H1 (cell line): ENCODE measurements around the gene NUP88. TPM values are rescaled to one million over a fixed set of nuclear protein-coding genes. Genes with fewer than 3 reads are reported as not detected.

Experiments used
- CTCF ChIA-PET: fragments of 300-600 bp; sonication (Branson Sonifier 250); formaldehyde crosslinking; loops from one replicate; lab custom pipeline; 2021; ENCODE audit not compliant: partially characterized antibody; lab: Charles Lee
- POLR2A ChIA-PET: fragments of 300-600 bp; sonication (Branson Sonifier 250); formaldehyde crosslinking; loops from one replicate; lab custom pipeline; 2021; ENCODE audit warnings: inconsistent platforms; ENCODE audit not compliant: partially characterized antibody; lab: Charles Lee
- DNase-seq, 2 experiments: peaks; one replicate each; pipeline versions ENCODE4 v3.0.0 to v3.0.0-alpha.2; 2010 to 2022; ENCODE audit warnings: low spot score in 2 of 2, low read depth in 1 of 2, mixed read lengths in 1 of 2
- FAIRE-seq: peaks from 2 replicates; lab custom pipeline; 2011; peaks lifted over from hg19 to GRCh38; lab: Jason Lieb, UNC
- H2AFZ ChIP-seq: 2 replicates; pipeline ENCODE4 v1.8.1; 2012; ENCODE audit warnings: low read length, inconsistent platforms
- H2AK5ac ChIP-seq: 2 replicates; pipeline ENCODE4 v1.6.1; 2013; ENCODE audit warnings: low read depth, low read length
- H2BK120ac ChIP-seq: replicated peaks from 2 replicates; pipeline ENCODE3; 2013; ENCODE audit warnings: low read depth, low read length, inconsistent platforms
- H2BK12ac ChIP-seq: 2 replicates; pipeline ENCODE4 v1.6.1; 2013; ENCODE audit warnings: low read depth, low read length
- H2BK15ac ChIP-seq: 2 replicates; pipeline ENCODE4 v1.6.1; 2013; ENCODE audit warnings: low read length
- H2BK20ac ChIP-seq: 2 replicates; pipeline ENCODE4 v1.6.1; 2013; ENCODE audit warnings: low read length
- H2BK5ac ChIP-seq: 2 replicates; pipeline ENCODE4 v1.6.1; 2013; ENCODE audit warnings: low read depth, low read length
- H3K14ac ChIP-seq: 2 replicates; pipeline ENCODE4 v1.6.1; 2013; ENCODE audit warnings: inconsistent platforms; ENCODE audit not compliant: insufficient read length
- H3K18ac ChIP-seq: 2 replicates; pipeline ENCODE4 v1.6.1; 2013; ENCODE audit warnings: low read length; ENCODE audit errors: extremely low read depth
- H3K23ac ChIP-seq: 2 replicates; pipeline ENCODE4 v1.6.1; 2013; ENCODE audit warnings: inconsistent platforms; ENCODE audit not compliant: insufficient read length
- H3K23me2 ChIP-seq: 2 replicates; pipeline ENCODE4 v1.6.1; 2013; ENCODE audit warnings: low read depth, low read length
- H3K27ac ChIP-seq: 2 replicates; pipeline ENCODE4 v1.6.1; 2011; ENCODE audit warnings: low read depth, low read length, inconsistent platforms
- H3K27me3 ChIP-seq, 4 experiments: replicated peaks in 1 of 4; 1 replicate in 1 of 4; 2 replicates in 3 of 4; pipeline versions ENCODE4 v1.6.1 to v1.8.1; 2011 to 2013; ENCODE audit warnings: low read length in 3 of 4, mild to moderate bottlenecking in 3 of 4, inconsistent platforms in 2 of 4, mixed read lengths in 2 of 4, moderate library complexity in 1 of 4; ENCODE audit not compliant: control insufficient read depth in 3 of 4, insufficient read depth in 3 of 4; ENCODE audit errors: extremely low read depth in 1 of 4
- H3K36me3 ChIP-seq, 4 experiments: 2 replicates each; pipeline versions ENCODE4 v1.6.1 to v1.8.1; 2011 to 2013; ENCODE audit warnings: mild to moderate bottlenecking in 4 of 4, low read length in 3 of 4, moderate library complexity in 2 of 4, control low read depth in 1 of 4, inconsistent platforms in 1 of 4; ENCODE audit not compliant: insufficient read depth in 4 of 4, control insufficient read depth in 2 of 4
- H3K4ac ChIP-seq: replicated peaks from 2 replicates; pipeline ENCODE3; 2013; ENCODE audit warnings: low read length, low read depth, mixed read lengths, inconsistent platforms; ENCODE audit not compliant: insufficient read length
- H3K4me1 ChIP-seq, 4 experiments: replicated peaks in 1 of 4; 1 replicate in 1 of 4; 2 replicates in 3 of 4; pipeline versions ENCODE4 v1.6.1 to v1.8.1; 2011 to 2013; ENCODE audit warnings: low read length in 3 of 4, inconsistent platforms in 2 of 4, mixed read lengths in 1 of 4; ENCODE audit not compliant: insufficient read depth in 4 of 4, control insufficient read depth in 3 of 4
- H3K4me2 ChIP-seq, 2 experiments: 2 replicates each; pipeline versions ENCODE4 v1.6.1 to v1.8.1; 2011 to 2013; ENCODE audit warnings: low read depth in 2 of 2, low read length in 2 of 2, control low read depth in 1 of 2, inconsistent platforms in 1 of 2, mild to moderate bottlenecking in 1 of 2; ENCODE audit not compliant: insufficient read depth in 1 of 2
- H3K4me3 ChIP-seq, 4 experiments: fragments of 200-600, 300-600 bp in 1 of 4; sonication (generic), shearing (Covaris generic), sonication (Bioruptor Twin) in 1 of 4; 2 replicates each; pipeline versions ENCODE4 v1.5.1 to v1.8.1; 2011 to 2016; ENCODE audit warnings: low read length in 4 of 4, low read depth in 3 of 4, control low read depth in 2 of 4, inconsistent platforms in 2 of 4, mild to moderate bottlenecking in 2 of 4, mixed read lengths in 1 of 4, moderate library complexity in 1 of 4; ENCODE audit not compliant: insufficient read depth in 2 of 4; ENCODE audit errors: extremely low read depth in 1 of 4
- H3K56ac ChIP-seq: replicated peaks from 2 replicates; pipeline ENCODE3; 2013; ENCODE audit warnings: low read depth, mild to moderate bottlenecking, mixed read lengths, low read length, inconsistent platforms; ENCODE audit not compliant: insufficient read length
- H3K79me1 ChIP-seq: 2 replicates; pipeline ENCODE4 v1.6.1; 2013; ENCODE audit warnings: low read depth, low read length, control low read depth
- H3K79me2 ChIP-seq, 2 experiments: 2 replicates each; pipeline versions ENCODE4 v1.6.1 to v1.8.1; 2012 to 2013; ENCODE audit warnings: low read length in 2 of 2, mild to moderate bottlenecking in 2 of 2, inconsistent platforms in 1 of 2; ENCODE audit not compliant: insufficient read depth in 2 of 2, control insufficient read depth in 1 of 2
- H3K9ac ChIP-seq, 4 experiments: replicated peaks in 1 of 4; 1 replicate in 1 of 4; 2 replicates in 3 of 4; pipeline versions ENCODE4 v1.6.1 to v1.8.1; 2011 to 2013; ENCODE audit warnings: low read depth in 3 of 4, low read length in 3 of 4, control low read depth in 2 of 4, mild to moderate bottlenecking in 2 of 4, moderate library complexity in 2 of 4, inconsistent platforms in 1 of 4; ENCODE audit errors: extremely low read depth in 1 of 4
- H3K9me3 ChIP-seq, 2 experiments: 2 replicates each; pipeline versions ENCODE4 v1.6.1 to v1.8.1; 2012 to 2013; ENCODE audit warnings: mild to moderate bottlenecking in 2 of 2, moderate library complexity in 2 of 2, control low read depth in 1 of 2, inconsistent platforms in 1 of 2, low read depth in 1 of 2, low read length in 1 of 2, mixed read lengths in 1 of 2; ENCODE audit not compliant: insufficient read depth in 2 of 2
- H4K20me1 ChIP-seq, 2 experiments: replicated peaks in 1 of 2; 2 replicates each; pipeline versions ENCODE3 to v1.8.1; 2011 to 2013; ENCODE audit warnings: inconsistent platforms in 2 of 2, low read length in 2 of 2, mild to moderate bottlenecking in 1 of 2; ENCODE audit not compliant: insufficient read depth in 2 of 2, control insufficient read depth in 1 of 2
- H4K5ac ChIP-seq: 2 replicates; pipeline ENCODE4 v1.6.1; 2013; ENCODE audit warnings: low read length, low read depth, mixed read lengths, inconsistent platforms; ENCODE audit not compliant: insufficient read length
- H4K8ac ChIP-seq: 2 replicates; pipeline ENCODE4 v1.8.0; 2013; ENCODE audit warnings: mild to moderate bottlenecking, moderate library complexity, low read length, inconsistent platforms; ENCODE audit not compliant: insufficient read depth; ENCODE audit errors: extremely low read depth
- H4K91ac ChIP-seq: replicated peaks from 2 replicates; pipeline ENCODE3; 2013; ENCODE audit warnings: low read length, mixed read lengths, inconsistent platforms; ENCODE audit not compliant: insufficient read length
- ASH2L ChIP-seq: fragments of 200-600, 300-600 bp; sonication (generic); IDR thresholded peaks from one replicate; pipeline ENCODE4 v1.7.1; 2017; ENCODE audit warnings: low read length
- CREB1 ChIP-seq: IDR thresholded peaks from 2 replicates; pipeline ENCODE4 v1.6.1; 2012; ENCODE audit warnings: inconsistent platforms
- CTBP2 ChIP-seq: IDR thresholded peaks from 2 replicates; pipeline ENCODE4 v1.7.0; 2011; ENCODE audit warnings: borderline replicate concordance, mild to moderate bottlenecking, moderate library complexity, mixed read lengths, low read length; ENCODE audit not compliant: insufficient read depth, insufficient read length
- HDAC6 ChIP-seq: IDR thresholded peaks from one replicate; pipeline ENCODE4 v1.7.1; 2012; ENCODE audit warnings: low read depth, mild to moderate bottlenecking, inconsistent platforms, low read length, moderate library complexity
- JUND ChIP-seq: IDR thresholded peaks from 2 replicates; pipeline ENCODE4 v1.6.1; 2011; ENCODE audit warnings: mild to moderate bottlenecking, improper control_type of control experiment, low read length
- RXRA ChIP-seq: IDR thresholded peaks from 2 replicates; pipeline ENCODE4 v1.6.1; 2011; ENCODE audit warnings: low read depth, mild to moderate bottlenecking, low read length, moderate library complexity; ENCODE audit not compliant: insufficient read depth
- YY1 ChIP-seq: IDR thresholded peaks from 2 replicates; pipeline ENCODE4 v1.6.1; 2011; ENCODE audit warnings: low read depth, mild to moderate bottlenecking, low read length
- WGBS, 2 experiments: shearing (Covaris generic) in 1 of 2; methylation state at CpG; one replicate each; pipeline versions ENCODE4 v1.1.6 to v1.1.7; 2013 to 2015; ENCODE audit warnings: low lambda C conversion rate in 2 of 2, mixed read lengths in 2 of 2, inconsistent platforms in 1 of 2, low coverage in 1 of 2, missing lambda C conversion rate in 1 of 2; ENCODE audit not compliant: insufficient replicate concordance in 2 of 2, insufficient coverage in 1 of 2, insufficient read length in 1 of 2; ENCODE audit errors: extremely low coverage in 1 of 2, missing lambda C conversion rate in 1 of 2; 5-methylcytosine and 5-hydroxymethylcytosine counted together
- polyA plus RNA-seq, 7 experiments: library from polyadenylated mRNA; depleted of rRNA in 3 of 7; stranded (reverse) in 5 of 7; unstranded in 2 of 7; fragments of >200 nt in 5 of 7; fragments of 200-250 nt in 2 of 7; gene quantifications; 1 replicate in 5 of 7; 2 replicates in 1 of 7; 4 replicates in 1 of 7; pipeline versions ENCODE4 v1.2.1 to v1.2.3, GENCODE V29; 2011 to 2013; ENCODE audit warnings: missing spikeins in 2 of 7, mixed read lengths in 2 of 7
- total RNA-seq: library from RNA; stranded (reverse); fragmentation: NEBNext Ultra II Directional; extraction: Animal tissue kit (Norgen Biotek cat#: 25700); gene quantifications from 2 replicates; pipeline ENCODE4 v1.2.1, GENCODE V29; 2021

The NUP88 gene
- total and polyA plus RNA-seq, 2 of the 8 experiments (the other 6 are each of a cell fraction or from before 2014, with no cell fraction given): 77.4 to 105 TPM

DNA sequence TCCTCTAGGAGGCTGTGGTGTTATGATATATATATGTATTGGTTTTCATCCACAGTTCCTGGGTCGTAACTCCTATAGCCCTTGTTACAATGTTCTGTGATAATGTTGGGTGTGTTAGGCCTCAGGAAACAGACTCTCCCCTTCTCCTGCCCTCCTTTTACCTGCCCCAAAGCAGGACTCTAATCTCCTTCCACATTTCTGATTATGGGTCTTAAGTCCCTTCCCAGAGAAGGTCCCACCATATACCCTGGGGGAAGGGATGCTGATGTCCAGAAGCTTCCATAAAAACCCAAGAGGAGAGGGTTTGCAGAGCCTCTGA is 19.9 kb upstream of the NUP88 start:
- Histone ChIP-seq H2AFZ (no peak overlapping the region), H3K4me1 (no peaks in the 10 kb centered on the region; a peak in 1 of 7 replicates), H3K9ac (no peak overlapping the region), H4K20me1 (peaks cover 5 to 23% of the 10 kb centered on the region in 2 experiments), H2BK120ac (no peak overlapping the region), H3K23ac (no peak overlapping the region), H3K36me3 (peaks cover 19 to 56% (median 38%) of the 10 kb centered on the region in 4 experiments), H3K18ac (no peak overlapping the region), H2BK12ac (no peak overlapping the region), H4K5ac (no peak overlapping the region), H2BK15ac (no peak overlapping the region), H3K14ac (no peak overlapping the region), H3K4ac (no peak overlapping the region), H3K79me1 (peaks cover 8% of the 10 kb centered on the region), H3K27ac (no peak overlapping the region), H3K27me3 (no peaks in the 10 kb centered on the region), H3K23me2 (peaks cover 2% of the 10 kb centered on the region; the same call in 1 of the 2 replicates), H2BK5ac (no peak overlapping the region), H2AK5ac (no peak overlapping the region), H3K4me2 (peak overlapping the region; percentile 7 to 65), H3K4me3 (peak overlapping the region in 3 of 4 experiments; percentile 10 to 99 (median 22); a peak in 4 of 8 replicates), H3K9me3 (no peaks in the 10 kb centered on the region), H4K91ac (no peak overlapping the region), H2BK20ac (no peak overlapping the region), H3K79me2 (peaks cover 12 to 49% of the 10 kb centered on the region in 2 experiments), H4K8ac (peak overlapping the region; percentile 81; the same call in 1 of the 2 replicates), H3K56ac (no peak overlapping the region)
- WGBS, 2 experiments: 54% methylated on average over 1 of the region's 1 CpG; no CpG with 5 or more reads in 1 of the 2 experiments
- FAIRE-seq (no peak), DNase-seq (no peak)
- TF ChIP-seq ASH2L (no peak), JUND (no peak), HDAC6 (no peak), CTBP2 (no peak), RXRA (no peak), YY1 (no peak), CREB1 (no peak)
- ChIA-PET CTCF (interaction anchor here (0.6 to 3.1 kb wide), 16 partner anchors 8 to 83 kb away, joined by 3 to 18 read pairs (median 4); partner anchors contain the start of gene DHX33), POLR2A (interaction anchor here (0.9 to 21.2 kb wide), 14 partner anchors 9 to 82 kb away, joined by 3 to 228 read pairs (median 4); partner anchors contain the start of genes DERL2, DHX33, MIS12 and NUP88)
